Measurements from ENCODE around the gene MRPL53.

The MRPL53 gene

GRCh38 chr2:74507145-74507925 lies 34.9 kb upstream of the MRPL53 start, which contains the start of gene PCGF1:
Gene PCGF1, minus strand, starts transcription at chr2:74507695. Its CDS starts 27 bp downstream, at chr2:74507668.
- TF ChIP-seq CTCF (IDR thresholded peaks at IDR 0.05; ENCODE audit: low read depth, low read length) = peak; percentile 30
- peak within 1 kb of the TSS; percentile 97 for H3K4me3 ChIP-seq (replicated peaks in 1 of 2; ENCODE audit: low read depth in 2 of 2, low read length in 2 of 2)
- DNase-seq (ENCODE audit: low read depth in 2 of 2) = peak; percentile 98 to 99

- DNase-seq (ENCODE audit: low read depth in 2 of 2) = no peak
- peak overlapping the region; percentile 13 to 17 for H3K4me3 ChIP-seq (replicated peaks in 1 of 2; ENCODE audit: low read depth in 2 of 2, low read length in 2 of 2)
- TF ChIP-seq CTCF (IDR thresholded peaks at IDR 0.05; ENCODE audit: low read depth, low read length) = no peak
These were observed 33.2 kb upstream of the MRPL53 start for GRCh38 chr2:74505448-74506246.

DNA sequence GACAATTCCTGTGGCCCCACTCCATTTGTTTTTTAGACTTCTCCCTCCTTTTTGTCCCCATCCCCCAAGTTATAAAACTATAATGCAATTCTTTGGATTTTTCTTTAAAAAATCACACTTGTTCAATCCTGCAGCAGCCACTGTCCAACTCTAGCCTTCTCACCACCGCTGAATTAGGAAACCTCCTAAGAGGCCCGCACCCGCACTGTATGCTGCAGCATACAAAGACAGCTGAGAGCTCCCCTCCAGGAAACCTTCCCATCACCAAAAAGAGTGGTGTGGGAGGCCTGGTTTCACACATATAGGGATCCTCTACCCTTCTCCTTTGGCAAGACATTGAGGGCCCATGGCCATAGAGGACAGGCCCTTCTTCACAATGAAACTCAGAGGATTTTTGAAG lies 32.1 kb upstream of the MRPL53 start:
- no peak for TF ChIP-seq CTCF (IDR thresholded peaks at IDR 0.05; ENCODE audit: low read depth, low read length)
- peak overlapping the region; percentile 67 to 69 for H3K4me3 ChIP-seq (replicated peaks in 1 of 2; ENCODE audit: low read depth in 2 of 2, low read length in 2 of 2)
- peak in 1 of 2 donors; percentile 22 for DNase-seq (ENCODE audit: low read depth in 2 of 2)

- H3K4me3 ChIP-seq (replicated peaks in 1 of 2; ENCODE audit: low read depth in 2 of 2, low read length in 2 of 2) = peak overlapping the region; percentile 67 to 69
- TF ChIP-seq CTCF (IDR thresholded peaks at IDR 0.05; ENCODE audit: low read depth, low read length) = no peak
- peak; percentile 38 to 56 for DNase-seq (ENCODE audit: low read depth in 2 of 2)
These were observed 31.3 kb upstream of the MRPL53 start for GRCh38 chr2:74503506-74504475.

- peak; percentile 34 for TF ChIP-seq CTCF (IDR thresholded peaks at IDR 0.05; ENCODE audit: low read depth, low read length)
- peak; percentile 90 to 92 for DNase-seq (ENCODE audit: low read depth in 2 of 2)
- H3K4me3 ChIP-seq (replicated peaks in 1 of 2; ENCODE audit: low read depth in 2 of 2, low read length in 2 of 2) = peak overlapping the region; percentile 67 to 69
These were observed 30.4 kb upstream of the MRPL53 start for GRCh38 chr2:74502720-74503505.
